Astrocyte (in vitro differentiated cells and primary cell): Measurements from ENCODE around the gene RALGPS1. TPM values are rescaled to one million over a fixed set of nuclear protein-coding genes. Genes with fewer than 3 reads are reported as not detected.

Source experiments
- DNase-seq: peaks from one replicate; pipeline ENCODE4 v3.0.0-alpha.2; 2010; ENCODE audit warnings: low read depth
- FAIRE-seq: peaks from 2 replicates; lab custom pipeline; 2011; peaks lifted over from hg19 to GRCh38; lab: Jason Lieb, UNC
- H2AFZ ChIP-seq: 2 replicates; pipeline ENCODE4 v1.6.0; 2012; ENCODE audit warnings: low read depth, low read length, inconsistent platforms
- H3K27ac ChIP-seq: 2 replicates; pipeline ENCODE4 v1.5.1; 2011; ENCODE audit warnings: low read depth, low read length, inconsistent platforms
- H3K27me3 ChIP-seq: 2 replicates; pipeline ENCODE4 v1.6.0; 2011; ENCODE audit warnings: low read length, inconsistent platforms; ENCODE audit not compliant: insufficient read depth
- H3K36me3 ChIP-seq: 2 replicates; pipeline ENCODE4 v1.5.1; 2011; ENCODE audit warnings: low read length, inconsistent platforms; ENCODE audit not compliant: insufficient read depth
- H3K4me1 ChIP-seq: 2 replicates; pipeline ENCODE4 v1.5.1; 2011; ENCODE audit warnings: low read length, inconsistent platforms; ENCODE audit not compliant: insufficient read depth
- H3K4me2 ChIP-seq: 2 replicates; pipeline ENCODE4 v1.6.0; 2012; ENCODE audit warnings: low read length, inconsistent platforms
- H3K4me3 ChIP-seq: 2 replicates; pipeline ENCODE4 v1.5.1; 2011; ENCODE audit warnings: low read depth, mild to moderate bottlenecking, low read length, inconsistent platforms; ENCODE audit not compliant: insufficient read depth
- H3K79me2 ChIP-seq: 2 replicates; pipeline ENCODE4 v1.6.0; 2012; ENCODE audit warnings: mild to moderate bottlenecking, low read length, inconsistent platforms; ENCODE audit not compliant: insufficient read depth
- H3K9ac ChIP-seq: 2 replicates; pipeline ENCODE4 v1.6.0; 2012; ENCODE audit warnings: mild to moderate bottlenecking, low read length, inconsistent platforms
- H3K9me3 ChIP-seq: 2 replicates; pipeline ENCODE4 v1.5.1; 2012; ENCODE audit warnings: low read depth, mild to moderate bottlenecking, low read length, inconsistent platforms; ENCODE audit not compliant: insufficient read depth
- H4K20me1 ChIP-seq: 2 replicates; pipeline ENCODE4 v1.6.0; 2012; ENCODE audit warnings: low read length, inconsistent platforms; ENCODE audit not compliant: insufficient read depth
- H3K27ac Mint-ChIP-seq: one replicate; pipeline ENCODE4 v1.8.0; 2021; ENCODE audit warnings: mild to moderate bottlenecking, mixed read lengths; ENCODE audit not compliant: unreplicated experiment
- H3K27me3 Mint-ChIP-seq: one replicate; pipeline ENCODE4 v1.8.0; 2021; ENCODE audit warnings: low read depth, mixed read lengths; ENCODE audit not compliant: unreplicated experiment
- H3K36me3 Mint-ChIP-seq: one replicate; pipeline ENCODE4 v1.8.0; 2021; ENCODE audit warnings: low read depth, mixed read lengths; ENCODE audit not compliant: unreplicated experiment
- H3K4me1 Mint-ChIP-seq: one replicate; pipeline ENCODE4 v1.8.0; 2021; ENCODE audit warnings: low read depth, mixed read lengths; ENCODE audit not compliant: unreplicated experiment
- H3K4me3 Mint-ChIP-seq: one replicate; pipeline ENCODE4 v1.8.0; 2021; ENCODE audit warnings: mild to moderate bottlenecking, moderate library complexity, mixed read lengths; ENCODE audit not compliant: unreplicated experiment
- H3K9me3 Mint-ChIP-seq: one replicate; pipeline ENCODE4 v1.8.0; 2021; ENCODE audit warnings: mild to moderate bottlenecking, mixed read lengths; ENCODE audit not compliant: unreplicated experiment
- EZH2 ChIP-seq: IDR thresholded peaks from 2 replicates; pipeline ENCODE4 v1.6.1; 2012; ENCODE audit warnings: mild to moderate bottlenecking, low read length, inconsistent platforms; ENCODE audit not compliant: insufficient read depth
- total RNA-seq: library from RNA; stranded (reverse); gene quantifications from 2 replicates; pipeline ENCODE4 v1.2.1, GENCODE V29; 2021
- TF ChIP-seq, protein P1 (sequence below): IDR thresholded peaks from 2 replicates; pipeline ENCODE4 v1.5.1; 2011; ENCODE audit warnings: low read depth, mild to moderate bottlenecking, inconsistent platforms, low read length, moderate library complexity; ENCODE audit not compliant: insufficient read depth

Gene RALGPS1
- total RNA-seq, 1 donor from 2014 or later: 2.8 TPM

DNA sequence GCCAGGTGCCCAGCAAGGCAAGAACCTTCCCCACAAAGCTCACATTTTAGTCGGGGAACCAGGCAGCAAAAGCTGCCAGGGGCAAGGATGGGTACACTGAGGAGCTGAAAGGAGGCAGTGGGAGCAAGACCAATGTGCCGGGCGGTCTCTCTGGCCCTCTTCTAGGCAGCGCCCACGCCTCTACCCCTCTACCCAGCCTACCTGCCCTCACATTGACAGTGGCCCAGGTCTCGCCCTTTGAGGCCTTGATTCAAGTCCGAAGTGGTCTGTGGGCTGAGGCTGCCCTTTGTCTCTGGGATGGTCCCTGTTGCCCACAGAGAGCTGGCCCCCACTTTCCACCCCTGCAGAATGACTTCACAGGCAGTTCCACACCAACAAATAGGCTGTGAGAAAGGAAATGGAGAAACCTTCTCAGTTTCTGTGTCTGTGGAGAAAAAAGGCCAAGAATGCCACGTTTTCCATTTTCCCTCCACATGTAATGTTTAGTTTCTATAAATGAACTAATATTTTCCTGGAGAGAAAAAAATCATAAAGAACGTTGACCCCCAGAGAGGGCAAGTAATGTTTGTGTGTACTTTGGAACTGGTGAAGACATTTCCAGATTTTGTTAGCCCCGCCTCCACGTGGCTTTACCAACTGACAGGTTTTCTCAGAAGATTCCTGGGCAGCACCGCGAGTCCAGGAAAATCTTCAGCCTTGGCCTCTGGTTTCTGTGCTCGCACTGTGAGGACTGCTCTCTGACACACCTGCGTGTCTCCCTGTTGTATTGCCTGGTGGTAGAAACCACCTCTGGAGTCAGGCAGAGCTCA, 265.3 kb downstream of the RALGPS1 start:
- no peak for DNase-seq
- Histone ChIP-seq H3K27me3 (peaks cover 4% of the 10 kb centered on the region), H3K9ac (no peak overlapping the region), H3K4me1 (no peaks in the 10 kb centered on the region), H3K79me2 (no peaks in the 10 kb centered on the region), H3K4me3 (no peak overlapping the region), H3K4me2 (no peak overlapping the region), H3K27ac (no peak overlapping the region), H3K9me3 (no peaks in the 10 kb centered on the region), H2AFZ (no peak overlapping the region), H3K36me3 (no peaks in the 10 kb centered on the region), H4K20me1 (no peaks in the 10 kb centered on the region)
- Mint-ChIP-seq H3K27ac (no peak overlapping the region), H3K27me3 (peaks cover 11% of the 10 kb centered on the region), H3K4me3 (no peak overlapping the region), H3K4me1 (peaks cover 10% of the 10 kb centered on the region), H3K9me3 (no peaks in the 10 kb centered on the region), H3K36me3 (peaks cover 2% of the 10 kb centered on the region)
- TF ChIP-seq, protein P1, sequence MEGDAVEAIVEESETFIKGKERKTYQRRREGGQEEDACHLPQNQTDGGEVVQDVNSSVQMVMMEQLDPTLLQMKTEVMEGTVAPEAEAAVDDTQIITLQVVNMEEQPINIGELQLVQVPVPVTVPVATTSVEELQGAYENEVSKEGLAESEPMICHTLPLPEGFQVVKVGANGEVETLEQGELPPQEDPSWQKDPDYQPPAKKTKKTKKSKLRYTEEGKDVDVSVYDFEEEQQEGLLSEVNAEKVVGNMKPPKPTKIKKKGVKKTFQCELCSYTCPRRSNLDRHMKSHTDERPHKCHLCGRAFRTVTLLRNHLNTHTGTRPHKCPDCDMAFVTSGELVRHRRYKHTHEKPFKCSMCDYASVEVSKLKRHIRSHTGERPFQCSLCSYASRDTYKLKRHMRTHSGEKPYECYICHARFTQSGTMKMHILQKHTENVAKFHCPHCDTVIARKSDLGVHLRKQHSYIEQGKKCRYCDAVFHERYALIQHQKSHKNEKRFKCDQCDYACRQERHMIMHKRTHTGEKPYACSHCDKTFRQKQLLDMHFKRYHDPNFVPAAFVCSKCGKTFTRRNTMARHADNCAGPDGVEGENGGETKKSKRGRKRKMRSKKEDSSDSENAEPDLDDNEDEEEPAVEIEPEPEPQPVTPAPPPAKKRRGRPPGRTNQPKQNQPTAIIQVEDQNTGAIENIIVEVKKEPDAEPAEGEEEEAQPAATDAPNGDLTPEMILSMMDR: no peak
- no peak for TF ChIP-seq EZH2
- FAIRE-seq: no peak

DNA sequence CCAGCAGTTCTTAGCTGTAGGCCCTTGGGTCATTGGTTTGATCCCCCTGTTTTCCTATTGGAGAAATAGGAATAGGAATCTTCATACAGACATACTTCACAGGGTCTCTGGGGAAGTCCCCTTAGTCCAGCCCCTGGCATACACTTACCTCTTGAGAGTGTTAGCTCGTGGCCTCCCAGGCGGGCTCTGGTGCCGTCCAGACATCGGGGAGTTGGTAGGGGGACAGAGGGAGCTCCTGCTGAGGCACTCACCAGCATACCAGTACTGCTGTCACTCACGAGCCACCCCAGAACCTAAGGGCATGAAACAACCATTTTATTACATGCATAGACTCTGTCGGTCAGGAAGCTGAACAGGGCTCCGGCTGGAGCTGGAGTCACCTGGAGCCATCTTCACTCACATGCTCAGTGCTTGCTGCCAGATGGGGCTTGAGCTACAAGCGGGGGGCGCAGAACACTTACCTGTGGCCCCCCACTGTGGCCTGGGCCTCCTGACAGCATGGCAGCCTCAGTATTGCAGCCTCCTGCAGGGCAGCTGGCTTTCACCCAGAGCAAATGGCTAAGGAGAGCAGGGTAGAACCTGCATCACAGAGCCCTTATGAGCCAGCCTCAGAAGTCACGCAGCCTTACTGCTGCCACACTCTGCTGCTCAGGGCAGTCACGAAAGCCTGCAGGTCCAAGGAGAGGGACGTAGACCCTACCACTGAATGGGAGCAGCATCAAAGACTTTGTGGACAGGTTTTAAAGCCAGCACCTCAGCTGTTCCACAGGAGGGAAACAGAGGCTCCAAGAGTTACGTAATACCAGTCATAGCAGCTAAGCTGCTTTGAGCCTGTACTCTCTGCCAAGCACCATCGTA, 266.1 kb downstream of the RALGPS1 start:
- no peak for DNase-seq

More for the DNA sequence above, 266.1 kb downstream of the RALGPS1 start:
- Histone ChIP-seq H3K79me2 (no peaks in the 10 kb centered on the region), H3K27me3 (peaks cover 5% of the 10 kb centered on the region), H2AFZ (no peak overlapping the region), H3K36me3 (no peaks in the 10 kb centered on the region), H3K9ac (no peak overlapping the region), H3K9me3 (no peaks in the 10 kb centered on the region), H3K4me1 (peaks cover 1% of the 10 kb centered on the region), H3K4me3 (no peak overlapping the region), H3K27ac (no peak overlapping the region), H3K4me2 (no peak overlapping the region), H4K20me1 (no peaks in the 10 kb centered on the region)
- Mint-ChIP-seq H3K4me3 (no peak overlapping the region), H3K27me3 (peaks cover 16% of the 10 kb centered on the region), H3K27ac (no peak overlapping the region), H3K9me3 (peaks cover 5% of the 10 kb centered on the region), H3K36me3 (peaks cover 2% of the 10 kb centered on the region), H3K4me1 (peaks cover 10% of the 10 kb centered on the region)
- no peak for TF ChIP-seq EZH2
- TF ChIP-seq, protein P1: no peak
- FAIRE-seq: no peak
